CD14-positive monocyte (primary cell): ENCODE data around the gene TMEM37. TPM values are rescaled to one million over a fixed set of nuclear protein-coding genes. Genes with fewer than 3 reads are reported as not detected.

Experiments used
- DNase-seq, 3 donors: peaks; one replicate each; pipeline ENCODE4 v3.0.0-alpha.2; 2011 to 2022
- H2AFZ ChIP-seq: 2 replicates; pipeline ENCODE4 v1.6.0; 2012; ENCODE audit warnings: mild to moderate bottlenecking, low read depth, low read length, inconsistent platforms; ENCODE audit not compliant: insufficient read depth, poor library complexity, severe bottlenecking
- H3K27ac ChIP-seq, 2 donors: 1 replicate in 1 of 2; 2 replicates in 1 of 2; pipeline ENCODE4 v1.5.1; 2012 to 2013; ENCODE audit warnings: low read length in 2 of 2, control low read depth in 1 of 2, inconsistent platforms in 1 of 2, low read depth in 1 of 2, mild to moderate bottlenecking in 1 of 2
- H3K27me3 ChIP-seq, 2 donors: one replicate each; pipeline versions ENCODE4 v1.6.0 to v1.6.1; 2011 to 2013; ENCODE audit warnings: low read length in 2 of 2; ENCODE audit not compliant: control insufficient read depth in 2 of 2, insufficient read depth in 2 of 2
- H3K36me3 ChIP-seq, 2 donors: replicated peaks in 1 of 2; 1 replicate in 1 of 2; 2 replicates in 1 of 2; pipeline versions ENCODE4 v1.5.1 to v1.6.1; 2012 to 2013; ENCODE audit warnings: low read length in 2 of 2, control low read depth in 1 of 2, inconsistent platforms in 1 of 2, mild to moderate bottlenecking in 1 of 2; ENCODE audit not compliant: insufficient read depth in 2 of 2, control insufficient read depth in 1 of 2
- H3K4me1 ChIP-seq, 2 donors: 1 replicate in 1 of 2; 2 replicates in 1 of 2; pipeline versions ENCODE4 v1.5.1 to v1.6.1; 2012 to 2013; ENCODE audit warnings: low read length in 2 of 2, control low read depth in 1 of 2, inconsistent platforms in 1 of 2, mild to moderate bottlenecking in 1 of 2, moderate library complexity in 1 of 2; ENCODE audit not compliant: insufficient read depth in 2 of 2, control insufficient read depth in 1 of 2
- H3K4me2 ChIP-seq: replicated peaks from 2 replicates; pipeline ENCODE3; 2012; ENCODE audit warnings: low read length, moderate library complexity, mild to moderate bottlenecking; ENCODE audit not compliant: poor library complexity, severe bottlenecking; ENCODE audit errors: extremely low read depth
- H3K4me3 ChIP-seq, 3 experiments: fragments of 200-600 bp in 1 of 3; sonication (generic) in 1 of 3; replicated peaks in 1 of 3; 1 replicate in 2 of 3; 2 replicates in 1 of 3; pipeline ENCODE4 v1.5.1; 2011 to 2013; ENCODE audit warnings: low read length in 3 of 3, mild to moderate bottlenecking in 3 of 3, control low read depth in 2 of 3, low read depth in 2 of 3, inconsistent platforms in 1 of 3, moderate library complexity in 1 of 3
- H3K79me2 ChIP-seq: 2 replicates; pipeline ENCODE4 v1.6.0; 2012; ENCODE audit warnings: mild to moderate bottlenecking, control low read depth, inconsistent platforms, low read length, moderate library complexity; ENCODE audit not compliant: insufficient read depth
- H3K9ac ChIP-seq: 2 replicates; pipeline ENCODE4 v1.6.0; 2017; ENCODE audit warnings: low read length, mild to moderate bottlenecking; ENCODE audit not compliant: insufficient read depth, poor library complexity, severe bottlenecking
- H3K9me3 ChIP-seq, 2 donors: replicated peaks in 1 of 2; 1 replicate in 1 of 2; 2 replicates in 1 of 2; pipeline versions ENCODE4 v1.5.1 to v1.6.1; 2012 to 2013; ENCODE audit warnings: low read length in 2 of 2, control low read depth in 1 of 2; ENCODE audit not compliant: control insufficient read depth in 1 of 2, insufficient read depth in 1 of 2
- H4K20me1 ChIP-seq: 2 replicates; pipeline ENCODE4 v1.6.0; 2012; ENCODE audit warnings: mild to moderate bottlenecking, low read length, control low read depth, moderate library complexity; ENCODE audit not compliant: insufficient read depth
- H3K27ac Mint-ChIP-seq, 7 donors: one replicate each; pipeline ENCODE4 v1.8.0; 2020; ENCODE audit warnings: mild to moderate bottlenecking in 7 of 7, mixed read lengths in 7 of 7, moderate library complexity in 6 of 7, inconsistent platforms in 2 of 7
- H3K27me3 Mint-ChIP-seq, 3 donors: one replicate each; pipeline ENCODE4 v1.8.0; 2021 to 2022; ENCODE audit warnings: low read depth in 3 of 3, mild to moderate bottlenecking in 3 of 3, mixed read lengths in 3 of 3, moderate library complexity in 3 of 3, inconsistent platforms in 1 of 3
- H3K36me3 Mint-ChIP-seq, 2 donors: one replicate each; pipeline ENCODE4 v1.8.0; 2020; ENCODE audit warnings: mixed read lengths in 2 of 2, inconsistent platforms in 1 of 2, mild to moderate bottlenecking in 1 of 2
- H3K4me1 Mint-ChIP-seq: one replicate; pipeline ENCODE4 v1.8.0; 2020; ENCODE audit warnings: mild to moderate bottlenecking, mixed read lengths
- H3K4me3 Mint-ChIP-seq, 2 donors: one replicate each; pipeline ENCODE4 v1.8.0; 2020; ENCODE audit warnings: mild to moderate bottlenecking in 2 of 2, mixed read lengths in 2 of 2, moderate library complexity in 1 of 2
- H3K9me3 Mint-ChIP-seq, 7 donors: one replicate each; pipeline ENCODE4 v1.8.0; 2020 to 2022; ENCODE audit warnings: mixed read lengths in 7 of 7, mild to moderate bottlenecking in 6 of 7, moderate library complexity in 6 of 7, inconsistent platforms in 2 of 7
- WGBS: methylation state at CpG from one replicate; pipeline ENCODE4 v1.1.5; 2013; ENCODE audit warnings: missing lambda C conversion rate; ENCODE audit not compliant: insufficient coverage; 5-methylcytosine and 5-hydroxymethylcytosine counted together
- intact Hi-C, 2 donors: fragments of 100-400 bp; cut with micrococcal nuclease; formaldehyde crosslinking; loops; one replicate each; pipeline versions ENCODE4 v1.15.0 to v1.15.1; 2023
- polyA plus RNA-seq, 3 donors: library from polyadenylated mRNA; depleted of rRNA in 1 of 3; unstranded in 2 of 3; stranded (reverse) in 1 of 3; fragments of 300-500 nt in 2 of 3; fragments of >200 nt in 1 of 3; fragmentation: Illumina TruSeq in 2 of 3; gene quantifications; 1 replicate in 2 of 3; 2 replicates in 1 of 3; pipeline ENCODE4 v1.2.3, GENCODE V29; 2012 to 2021
- TF ChIP-seq, protein P1 (sequence below): fragments of 200-600 bp; IDR thresholded peaks from one replicate; pipeline ENCODE4 v1.8.0; 2022; ENCODE audit warnings: antibody characterized with exemption, mild to moderate bottlenecking

The TMEM37 gene
- polyA plus RNA-seq, 3 donors = not detected

DNA sequence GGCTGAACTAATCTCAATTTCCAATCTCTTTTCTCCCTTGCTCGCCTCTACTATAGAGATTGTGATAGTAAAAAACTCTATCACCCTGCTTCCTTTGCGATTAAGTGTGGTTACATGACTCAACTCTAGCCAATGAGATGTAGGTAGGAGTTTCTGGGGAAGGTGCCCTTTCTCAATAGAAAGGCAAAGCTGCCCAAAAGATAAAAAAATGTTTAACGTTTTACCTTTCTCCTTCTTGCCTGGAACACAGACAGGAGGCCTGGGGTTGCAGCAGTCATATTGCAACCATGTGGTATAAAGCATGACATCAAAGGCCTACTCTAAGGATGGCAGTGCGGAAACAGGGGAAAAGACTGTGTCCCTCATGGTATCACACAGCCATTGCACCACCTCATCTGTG lies 31.5 kb downstream of the TMEM37 start:
- H4K20me1 ChIP-seq = no peaks in the 10 kb centered on the region
- 86% methylated on average over 2 of the region's 4 CpGs for WGBS
- Mint-ChIP-seq H3K36me3 (no peaks in the 10 kb centered on the region), H3K9me3 (peaks cover 0 to 3% (median 0%) of the 10 kb centered on the region in 7 donors), H3K4me1 (no peaks in the 10 kb centered on the region), H3K4me3 (no peak overlapping the region), H3K27ac (no peak overlapping the region), H3K27me3 (peaks cover 0 to 6% (median 3%) of the 10 kb centered on the region in 3 donors)
- no peak overlapping the region for H3K9ac ChIP-seq
- no peaks in the 10 kb centered on the region for H3K4me1 ChIP-seq
- intact Hi-C loops = no loop called here
- H3K4me2 ChIP-seq = no peak overlapping the region
- H3K36me3 ChIP-seq = no peaks in the 10 kb centered on the region
- no peaks in the 10 kb centered on the region for H3K9me3 ChIP-seq
- H3K4me3 ChIP-seq = no peak overlapping the region
- no peaks in the 10 kb centered on the region for H3K27me3 ChIP-seq
- TF ChIP-seq, protein P1, sequence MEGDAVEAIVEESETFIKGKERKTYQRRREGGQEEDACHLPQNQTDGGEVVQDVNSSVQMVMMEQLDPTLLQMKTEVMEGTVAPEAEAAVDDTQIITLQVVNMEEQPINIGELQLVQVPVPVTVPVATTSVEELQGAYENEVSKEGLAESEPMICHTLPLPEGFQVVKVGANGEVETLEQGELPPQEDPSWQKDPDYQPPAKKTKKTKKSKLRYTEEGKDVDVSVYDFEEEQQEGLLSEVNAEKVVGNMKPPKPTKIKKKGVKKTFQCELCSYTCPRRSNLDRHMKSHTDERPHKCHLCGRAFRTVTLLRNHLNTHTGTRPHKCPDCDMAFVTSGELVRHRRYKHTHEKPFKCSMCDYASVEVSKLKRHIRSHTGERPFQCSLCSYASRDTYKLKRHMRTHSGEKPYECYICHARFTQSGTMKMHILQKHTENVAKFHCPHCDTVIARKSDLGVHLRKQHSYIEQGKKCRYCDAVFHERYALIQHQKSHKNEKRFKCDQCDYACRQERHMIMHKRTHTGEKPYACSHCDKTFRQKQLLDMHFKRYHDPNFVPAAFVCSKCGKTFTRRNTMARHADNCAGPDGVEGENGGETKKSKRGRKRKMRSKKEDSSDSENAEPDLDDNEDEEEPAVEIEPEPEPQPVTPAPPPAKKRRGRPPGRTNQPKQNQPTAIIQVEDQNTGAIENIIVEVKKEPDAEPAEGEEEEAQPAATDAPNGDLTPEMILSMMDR = no peak
- no peak for DNase-seq
- no peak overlapping the region for H3K27ac ChIP-seq
- H2AFZ ChIP-seq = no peak overlapping the region
- no peaks in the 10 kb centered on the region for H3K79me2 ChIP-seq

GRCh38 chr2:119463990-119464389 lies 32.3 kb downstream of the TMEM37 start:
- H3K27ac Mint-ChIP-seq = no peak overlapping the region
- no peaks in the 10 kb centered on the region for H3K4me1 Mint-ChIP-seq
- Histone ChIP-seq H3K9me3 (no peaks in the 10 kb centered on the region), H3K79me2 (no peaks in the 10 kb centered on the region), H3K4me1 (no peaks in the 10 kb centered on the region), H3K4me3 (no peak overlapping the region), H2AFZ (no peak overlapping the region), H3K4me2 (no peak overlapping the region), H3K9ac (no peak overlapping the region), H3K36me3 (no peaks in the 10 kb centered on the region), H4K20me1 (no peaks in the 10 kb centered on the region), H3K27ac (no peak overlapping the region), H3K27me3 (no peaks in the 10 kb centered on the region)
- no peak for DNase-seq
- H3K9me3 Mint-ChIP-seq = peaks cover 0 to 2% (median 0%) of the 10 kb centered on the region in 7 donors
- TF ChIP-seq, protein P1 = no peak
- peaks cover 0 to 3% (median 3%) of the 10 kb centered on the region in 3 donors for H3K27me3 Mint-ChIP-seq
- H3K36me3 Mint-ChIP-seq = no peaks in the 10 kb centered on the region
- intact Hi-C loops = no loop called here
- H3K4me3 Mint-ChIP-seq = no peak overlapping the region
- 97% methylated on average over 9 of the region's 9 CpGs for WGBS
